GM19035 (cell line): Measurements from ENCODE around the gene DIAPH3.

Source experiments
- ATAC-seq: cut with Tn5 transposase; IDR thresholded peaks from one replicate; pipeline ENCODE4 v1.9.1; 2021; ENCODE audit not compliant: unreplicated experiment

Gene DIAPH3

GRCh38 chr13:59879281-59879680 is 284.4 kb downstream of the DIAPH3 start:
- ATAC-seq, result no peak

- ATAC-seq, result no peak
Measured at GRCh38 chr13:59877933-59878332, 285.8 kb downstream of the DIAPH3 start.

- no peak for ATAC-seq
Measured at GRCh38 chr13:59874973-59875372, 288.8 kb downstream of the DIAPH3 start.

- ATAC-seq, result no peak
Measured at GRCh38 chr13:59873856-59874255, 289.9 kb downstream of the DIAPH3 start.

- no peak for ATAC-seq
Measured at GRCh38 chr13:59873309-59873708, 290.4 kb downstream of the DIAPH3 start.

GRCh38 chr13:59867867-59868266 is 295.9 kb downstream of the DIAPH3 start:
- no peak for ATAC-seq

GRCh38 chr13:59865398-59865797 is 298.3 kb downstream of the DIAPH3 start:
- ATAC-seq, result no peak

GRCh38 chr13:59863621-59864020 is 300.1 kb downstream of the DIAPH3 start:
- no peak for ATAC-seq

GRCh38 chr13:59861676-59862075 is 302.1 kb downstream of the DIAPH3 start:
- no peak for ATAC-seq

GRCh38 chr13:59856281-59856810 is 307.4 kb downstream of the DIAPH3 start:
- no peak for ATAC-seq

- ATAC-seq, result no peak
Measured at GRCh38 chr13:59846845-59847620, 316.7 kb downstream of the DIAPH3 start.

GRCh38 chr13:59843040-59843439 is 320.7 kb downstream of the DIAPH3 start:
- ATAC-seq, result no peak

- ATAC-seq, result no peak
Measured at GRCh38 chr13:59842507-59842906, 321.2 kb downstream of the DIAPH3 start.

- no peak for ATAC-seq
Measured at GRCh38 chr13:59839186-59839585, 324.5 kb downstream of the DIAPH3 start.

- ATAC-seq, result no peak
Measured at GRCh38 chr13:59837101-59837500, 326.6 kb downstream of the DIAPH3 start.

GRCh38 chr13:59835569-59835968 is 328.2 kb downstream of the DIAPH3 start:
- ATAC-seq, result no peak

- no peak for ATAC-seq
Measured at GRCh38 chr13:59834801-59835200, 328.9 kb downstream of the DIAPH3 start.

- no peak for ATAC-seq
Measured at GRCh38 chr13:59829690-59830089, 334.0 kb downstream of the DIAPH3 start.

GRCh38 chr13:59823486-59823885 is 340.2 kb downstream of the DIAPH3 start:
- no peak for ATAC-seq

- ATAC-seq, result no peak
Measured at GRCh38 chr13:59809564-59809963, 354.2 kb downstream of the DIAPH3 start.

- no peak for ATAC-seq
Measured at GRCh38 chr13:59806801-59807200, 356.9 kb downstream of the DIAPH3 start.

GRCh38 chr13:59801107-59801880 is 362.4 kb downstream of the DIAPH3 start:
- no peak for ATAC-seq
